Neural progenitor cell (in vitro differentiated cells): Measurements from ENCODE around the gene IL10RB.

Source experiments
- EZH2 ChIP-seq: fragments of 200-600 bp; sonication (generic); IDR thresholded peaks from 2 replicates; pipeline ENCODE4 v1.6.1; 2017; ENCODE audit warnings: antibody characterized with exemption, mild to moderate bottlenecking, moderate library complexity
- TF ChIP-seq, protein P1 (sequence below): fragments of 200-600 bp; sonication (generic); IDR thresholded peaks from 2 replicates; pipeline ENCODE4 v1.5.1; 2017; ENCODE audit warnings: antibody characterized with exemption, mild to moderate bottlenecking

DNA sequence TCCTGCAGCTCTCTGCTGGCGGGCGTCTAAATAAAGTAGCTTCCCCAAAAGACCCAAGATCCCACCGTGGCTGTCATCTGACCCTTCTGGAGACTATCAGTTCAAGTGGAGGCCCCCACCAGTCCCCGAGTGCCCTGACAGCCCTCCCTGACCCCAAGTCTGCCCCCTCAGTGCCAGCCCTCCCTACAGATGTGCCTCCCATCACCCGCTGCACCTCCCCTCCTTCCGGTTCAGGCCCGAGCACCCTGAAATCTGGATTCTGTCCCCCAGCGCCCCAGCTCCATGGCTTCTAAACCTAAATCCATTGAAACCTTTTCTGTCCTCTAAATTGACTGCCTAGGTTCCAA, 595 bp downstream of the IL10RB start:
- TF ChIP-seq, protein P1, sequence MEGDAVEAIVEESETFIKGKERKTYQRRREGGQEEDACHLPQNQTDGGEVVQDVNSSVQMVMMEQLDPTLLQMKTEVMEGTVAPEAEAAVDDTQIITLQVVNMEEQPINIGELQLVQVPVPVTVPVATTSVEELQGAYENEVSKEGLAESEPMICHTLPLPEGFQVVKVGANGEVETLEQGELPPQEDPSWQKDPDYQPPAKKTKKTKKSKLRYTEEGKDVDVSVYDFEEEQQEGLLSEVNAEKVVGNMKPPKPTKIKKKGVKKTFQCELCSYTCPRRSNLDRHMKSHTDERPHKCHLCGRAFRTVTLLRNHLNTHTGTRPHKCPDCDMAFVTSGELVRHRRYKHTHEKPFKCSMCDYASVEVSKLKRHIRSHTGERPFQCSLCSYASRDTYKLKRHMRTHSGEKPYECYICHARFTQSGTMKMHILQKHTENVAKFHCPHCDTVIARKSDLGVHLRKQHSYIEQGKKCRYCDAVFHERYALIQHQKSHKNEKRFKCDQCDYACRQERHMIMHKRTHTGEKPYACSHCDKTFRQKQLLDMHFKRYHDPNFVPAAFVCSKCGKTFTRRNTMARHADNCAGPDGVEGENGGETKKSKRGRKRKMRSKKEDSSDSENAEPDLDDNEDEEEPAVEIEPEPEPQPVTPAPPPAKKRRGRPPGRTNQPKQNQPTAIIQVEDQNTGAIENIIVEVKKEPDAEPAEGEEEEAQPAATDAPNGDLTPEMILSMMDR: no peak
- TF ChIP-seq EZH2: no peak
